ACC112 (cell line): ENCODE measurements around the gene NXPH4.

Experiments used
- H2AFZ ChIP-seq: fragments of 200-600 bp; sonication (generic); one replicate; pipeline ENCODE4 v1.6.0; 2017; ENCODE audit warnings: antibody characterized with exemption, low read length; ENCODE audit not compliant: unreplicated experiment
- H3K27ac ChIP-seq: fragments of 200-600 bp; sonication (generic); 2 replicates; pipeline ENCODE4 v1.5.1; 2014; ENCODE audit warnings: low read depth, mild to moderate bottlenecking, antibody characterized with exemption, low read length, moderate library complexity
- H3K27me3 ChIP-seq: fragments of 200-600 bp; sonication (generic); 2 replicates; pipeline ENCODE4 v1.6.1; 2014; ENCODE audit warnings: mild to moderate bottlenecking, antibody characterized with exemption, low read length, moderate library complexity, mixed read lengths; ENCODE audit not compliant: insufficient read depth
- H3K36me3 ChIP-seq: fragments of 200-600 bp; sonication (generic); 2 replicates; pipeline ENCODE4 v1.6.1; 2016; ENCODE audit warnings: mild to moderate bottlenecking, antibody characterized with exemption, low read length, moderate library complexity, mixed read lengths; ENCODE audit not compliant: insufficient read depth
- H3K4me1 ChIP-seq: fragments of 200-600 bp; sonication (generic); one replicate; pipeline ENCODE4 v1.6.1; 2016; ENCODE audit warnings: low read length, mixed read lengths; ENCODE audit not compliant: insufficient read depth, unreplicated experiment, control insufficient read depth
- H3K4me3 ChIP-seq: fragments of 200-600 bp; sonication (generic); 2 replicates; pipeline ENCODE4 v1.5.1; 2014; ENCODE audit warnings: mild to moderate bottlenecking, low read depth, low read length
- H3K79me2 ChIP-seq: fragments of 200-600 bp; sonication (generic); one replicate; pipeline ENCODE4 v1.6.0; 2016; ENCODE audit warnings: low read length; ENCODE audit not compliant: control insufficient read depth, unreplicated experiment, insufficient read depth

Gene NXPH4

DNA sequence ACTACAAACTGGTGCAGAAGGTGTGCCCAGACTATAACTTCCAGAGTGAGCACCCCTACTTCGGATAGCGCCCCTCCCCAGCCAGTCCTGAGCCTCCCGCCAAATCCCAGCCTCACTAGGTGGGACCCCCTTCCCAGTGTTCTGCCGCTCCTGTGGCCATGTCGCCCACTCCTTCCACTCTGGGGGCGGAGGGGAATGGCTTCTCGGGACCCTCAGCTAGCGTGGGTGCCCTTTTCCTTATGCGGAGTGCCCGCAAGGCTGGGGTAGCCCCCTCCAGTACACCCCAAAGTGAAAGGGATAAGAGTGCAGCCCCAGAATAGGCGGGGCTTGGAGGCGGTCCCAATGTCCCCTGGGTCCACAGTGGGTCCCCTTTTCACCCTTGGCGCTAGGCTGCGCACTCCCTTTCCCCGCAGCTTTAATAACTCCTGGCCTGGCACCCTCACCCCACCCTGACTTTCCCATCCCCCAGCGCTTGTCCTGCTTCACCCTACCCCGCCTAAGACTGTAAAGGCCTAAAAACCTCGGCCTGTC, 9.2 kb downstream of the NXPH4 start:
- Histone ChIP-seq H3K27me3 (peaks cover 10% of the 10 kb centered on the region), H2AFZ (no peak overlapping the region), H3K4me3 (no peak overlapping the region), H3K27ac (no peak overlapping the region), H3K36me3 (no peaks in the 10 kb centered on the region), H3K4me1 (peaks cover 16% of the 10 kb centered on the region), H3K79me2 (peaks cover 12% of the 10 kb centered on the region)

- Histone ChIP-seq H3K27me3 (peaks cover under 1% of the 10 kb centered on the region; the same call in 1 of the 2 replicates), H3K27ac (no peak overlapping the region), H3K4me3 (peak overlapping the region; percentile 27), H3K4me1 (peaks cover 24% of the 10 kb centered on the region), H2AFZ (no peak overlapping the region), H3K79me2 (peaks cover 22% of the 10 kb centered on the region), H3K36me3 (peaks cover 4% of the 10 kb centered on the region; the same call in 1 of the 2 replicates)
These were observed 10.2 kb downstream of the NXPH4 start for GRCh38 chr12:57226588-57227314.

DNA sequence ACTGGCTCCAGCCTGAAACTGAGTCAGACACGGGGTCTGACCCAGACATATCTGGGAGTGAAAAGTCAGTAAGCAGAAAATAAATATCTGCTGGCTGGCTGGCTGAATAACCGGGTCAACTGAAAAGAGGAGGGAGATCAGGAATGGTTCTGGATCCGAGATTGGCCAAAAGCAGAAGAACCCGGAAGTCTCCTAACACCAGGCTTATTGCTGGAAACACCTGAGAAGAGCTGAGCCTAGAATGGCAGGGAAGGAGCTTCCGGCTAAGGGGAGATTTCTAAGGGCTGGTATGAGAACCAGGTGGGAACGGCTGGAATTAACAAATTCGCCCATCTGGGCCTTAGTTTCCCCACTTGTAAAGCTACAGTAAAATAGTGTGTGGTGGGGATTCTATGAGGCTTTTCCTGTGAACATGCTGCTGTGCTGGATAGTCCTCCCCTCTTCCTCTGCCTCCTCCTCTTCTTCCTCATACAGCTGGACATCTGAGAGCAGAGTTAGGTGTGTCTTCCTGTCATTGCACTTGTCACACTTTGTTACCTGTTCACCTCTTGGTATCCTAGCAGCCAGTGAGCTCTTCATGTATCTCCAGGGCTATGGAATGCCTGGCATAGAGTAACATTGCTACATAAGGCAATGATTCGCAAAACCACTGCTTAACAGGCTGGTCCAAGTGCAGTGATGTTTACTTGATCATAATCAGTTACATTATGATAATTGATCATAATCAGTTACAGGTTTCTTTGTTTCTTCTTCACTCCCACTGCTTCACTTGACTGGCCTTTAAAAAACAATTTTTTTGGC, 10.9 kb downstream of the NXPH4 start:
- H2AFZ ChIP-seq: no peak overlapping the region
- H3K36me3 ChIP-seq: peaks cover 11% of the 10 kb centered on the region; the same call in 1 of the 2 replicates
- H3K27ac ChIP-seq: no peak overlapping the region
- peak overlapping the region; percentile 27 for H3K4me3 ChIP-seq
- peaks cover 30% of the 10 kb centered on the region for H3K79me2 ChIP-seq
- H3K27me3 ChIP-seq: no peaks in the 10 kb centered on the region
- peaks cover 29% of the 10 kb centered on the region for H3K4me1 ChIP-seq

GRCh38 chr12:57229046-57229633, 12.5 kb downstream of the NXPH4 start:
- Histone ChIP-seq H3K4me1 (peaks cover 40% of the 10 kb centered on the region), H3K36me3 (peaks cover 23% of the 10 kb centered on the region; the same call in 1 of the 2 replicates)

GRCh38 chr12:57229634-57230380, 13.2 kb downstream of the NXPH4 start, which contains the start of gene SHMT2:
Gene SHMT2 (plus strand): TSS chr12:57229711. CDS start chr12:57229779, 68 bp downstream.
- Histone ChIP-seq H3K27me3 (no peaks in the 10 kb centered on the region), H3K27ac (peak within 1 kb of the TSS; percentile 93), H2AFZ (peak within 1 kb of the TSS; percentile 33), H3K36me3 (peaks cover 23% of the 10 kb centered on the region; the same call in 1 of the 2 replicates), H3K4me1 (peaks cover 47% of the 10 kb centered on the region), H3K79me2 (peaks cover 35% of the 10 kb centered on the region), H3K4me3 (peak within 1 kb of the TSS; percentile 86)

More at GRCh38 chr12:57229046-57229633, 12.5 kb downstream of the NXPH4 start:
- peaks cover 35% of the 10 kb centered on the region for H3K79me2 ChIP-seq
- H2AFZ ChIP-seq: peak overlapping the region; percentile 16
- H3K4me3 ChIP-seq: peak overlapping the region; percentile 86
- H3K27me3 ChIP-seq: no peaks in the 10 kb centered on the region
- H3K27ac ChIP-seq: peak overlapping the region; percentile 93

DNA sequence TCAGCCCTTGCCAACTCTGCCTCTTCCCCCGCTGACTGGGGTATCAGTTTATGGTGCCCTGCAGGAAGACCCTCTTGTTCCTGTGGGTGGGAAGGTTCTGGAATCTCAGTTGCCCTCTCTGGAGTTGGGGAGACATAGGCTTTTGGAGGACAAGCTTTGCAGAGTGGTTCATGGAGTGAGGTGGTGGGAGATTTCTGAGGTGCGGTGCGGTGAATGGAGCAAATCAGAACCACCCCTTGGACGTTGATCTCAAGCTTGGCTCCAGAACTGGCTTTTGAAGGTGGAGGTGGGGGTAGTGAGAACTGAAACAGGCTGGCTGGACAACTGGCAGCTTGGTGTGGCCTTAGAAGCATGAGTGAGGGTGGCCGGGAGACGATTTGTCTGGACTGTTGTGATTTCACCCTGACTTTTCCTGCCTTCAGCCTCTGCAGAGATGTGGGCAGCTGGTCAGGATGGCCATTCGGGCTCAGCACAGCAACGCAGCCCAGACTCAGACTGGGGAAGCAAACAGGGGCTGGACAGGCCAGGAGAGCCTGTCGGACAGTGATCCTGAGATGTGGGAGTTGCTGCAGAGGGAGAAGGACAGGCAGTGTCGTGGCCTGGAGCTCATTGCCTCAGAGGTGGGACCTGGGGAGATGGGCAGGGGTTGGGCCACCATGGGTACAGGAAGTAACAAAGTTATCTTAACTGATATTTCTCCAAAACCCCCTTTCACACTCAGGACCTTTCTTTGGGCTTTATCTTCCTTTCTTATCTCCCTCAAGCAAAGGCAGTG, 14.0 kb downstream of the NXPH4 start:
- peaks cover 35% of the 10 kb centered on the region for H3K79me2 ChIP-seq
- H2AFZ ChIP-seq: no peak overlapping the region
- H3K36me3 ChIP-seq: peaks cover 23% of the 10 kb centered on the region; the same call in 1 of the 2 replicates
- peaks cover 52% of the 10 kb centered on the region for H3K4me1 ChIP-seq
- peak overlapping the region; percentile 86 for H3K4me3 ChIP-seq
- H3K27me3 ChIP-seq: no peaks in the 10 kb centered on the region
- peak overlapping the region; percentile 93 for H3K27ac ChIP-seq

- H3K27me3 ChIP-seq: no peaks in the 10 kb centered on the region
- H3K4me1 ChIP-seq: peaks cover 54% of the 10 kb centered on the region
- no peak overlapping the region for H2AFZ ChIP-seq
- peak overlapping the region; percentile 86 for H3K4me3 ChIP-seq
- peaks cover 35% of the 10 kb centered on the region for H3K79me2 ChIP-seq
- peak overlapping the region; percentile 93; the same call in 1 of the 2 replicates for H3K27ac ChIP-seq
- H3K36me3 ChIP-seq: peaks cover 23% of the 10 kb centered on the region; the same call in 1 of the 2 replicates
These were observed 14.9 kb downstream of the NXPH4 start for GRCh38 chr12:57231276-57232021.

DNA sequence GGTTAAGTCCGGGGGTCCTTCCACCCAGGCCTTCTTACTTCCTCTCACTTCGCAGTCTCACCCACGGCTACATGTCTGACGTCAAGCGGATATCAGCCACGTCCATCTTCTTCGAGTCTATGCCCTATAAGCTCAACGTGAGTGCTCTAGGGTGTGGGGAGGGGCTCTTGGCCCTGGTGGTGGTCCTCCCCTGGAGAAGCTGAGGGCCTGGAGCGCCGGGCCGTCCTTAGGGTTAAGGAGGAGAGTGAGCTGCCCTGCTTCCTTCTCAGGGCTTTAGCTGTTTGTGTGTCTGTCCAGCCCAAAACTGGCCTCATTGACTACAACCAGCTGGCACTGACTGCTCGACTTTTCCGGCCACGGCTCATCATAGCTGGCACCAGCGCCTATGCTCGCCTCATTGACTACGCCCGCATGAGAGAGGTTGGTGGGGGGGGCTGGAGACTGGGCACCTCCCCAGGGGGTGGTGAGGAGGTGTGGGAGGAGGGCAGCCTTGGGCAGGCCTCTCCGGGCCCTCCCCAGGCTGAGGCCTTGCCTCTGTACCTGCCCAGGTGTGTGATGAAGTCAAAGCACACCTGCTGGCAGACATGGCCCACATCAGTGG, 15.7 kb downstream of the NXPH4 start:
- Histone ChIP-seq H3K79me2 (peaks cover 35% of the 10 kb centered on the region), H3K4me3 (peak overlapping the region; percentile 86; the same call in 1 of the 2 replicates), H3K27ac (no peak overlapping the region), H3K27me3 (no peaks in the 10 kb centered on the region), H3K4me1 (peaks cover 51% of the 10 kb centered on the region), H2AFZ (no peak overlapping the region), H3K36me3 (peaks cover 23% of the 10 kb centered on the region; the same call in 1 of the 2 replicates)
